HepG2 (cell line): Measurements from ENCODE around the gene SCYGR6. TPM values are rescaled to one million over a fixed set of nuclear protein-coding genes. Genes with fewer than 3 reads are reported as not detected.
A peak's percentile ranks its signal among the peaks of the same experiment; 100 is the strongest.

Experiments used
- AHR ChIP-seq: IDR thresholded peaks from 2 replicates; pipeline ENCODE4 v1.6.1; 2018; ENCODE audit warnings: missing genetic modification reagents, missing compliant biosample characterization
- BCL3 ChIP-seq: sonication (generic); formaldehyde crosslinking; IDR thresholded peaks from 2 replicates; pipeline ENCODE4 v1.5.1; 2020; ENCODE audit warnings: mild to moderate bottlenecking, missing genetic modification reagents, moderate library complexity
- ETV5 ChIP-seq: IDR thresholded peaks from 2 replicates; pipeline ENCODE4 v1.6.1; 2018; ENCODE audit warnings: missing biosample characterization, missing genetic modification reagents, inconsistent platforms, borderline replicate concordance
- FOXK1 ChIP-seq: sonication (generic); formaldehyde crosslinking; IDR thresholded peaks from 2 replicates; pipeline ENCODE4 v1.4.0; 2020; ENCODE audit warnings: low read depth, missing genetic modification reagents, borderline replicate concordance
- KLF9 ChIP-seq: IDR thresholded peaks from 2 replicates; pipeline ENCODE4 v1.6.1; 2016; ENCODE audit warnings: low read depth
- NRL ChIP-seq: sonication (generic); formaldehyde crosslinking; IDR thresholded peaks from 2 replicates; pipeline ENCODE4 v1.5.0; 2020; ENCODE audit warnings: missing genetic modification reagents, mild to moderate bottlenecking, moderate library complexity, borderline replicate concordance
- PATZ1 ChIP-seq: sonication (generic); formaldehyde crosslinking; IDR thresholded peaks from 2 replicates; pipeline ENCODE4 v1.4.0; 2020; ENCODE audit warnings: missing genetic modification reagents
- PPARG ChIP-seq: conservative IDR thresholded peaks from 2 replicates; pipeline ENCODE4 v1.6.1; 2016; ENCODE audit warnings: missing biosample characterization, missing genetic modification reagents
- REPIN1 ChIP-seq: sonication (generic); formaldehyde crosslinking; IDR thresholded peaks from 2 replicates; pipeline ENCODE4 v1.8.0; 2022; ENCODE audit warnings: missing genetic modification reagents, low read depth, mild to moderate bottlenecking, borderline replicate concordance
- RXRB ChIP-seq: IDR thresholded peaks from 2 replicates; pipeline ENCODE4 v1.6.1; 2016; ENCODE audit warnings: borderline replicate concordance, missing genetic modification reagents, missing compliant biosample characterization
- SALL1 ChIP-seq: sonication (generic); formaldehyde crosslinking; IDR thresholded peaks from 2 replicates; pipeline ENCODE4 v1.8.0; 2022; ENCODE audit warnings: mild to moderate bottlenecking, missing genetic modification reagents
- SNRNP70 ChIP-seq: fragments of 200-400 bp; formaldehyde crosslinking; IDR thresholded peaks from 2 replicates; pipeline ENCODE4 v1.6.1; 2017; ENCODE audit warnings: mild to moderate bottlenecking, low read depth, low read length, moderate library complexity
- TEF ChIP-seq: sonication (generic); formaldehyde crosslinking; IDR thresholded peaks from 2 replicates; pipeline ENCODE4 v1.5.0; 2020; ENCODE audit warnings: missing genetic modification reagents
- THAP11 ChIP-seq: IDR thresholded peaks from 2 replicates; pipeline ENCODE4 v1.6.1; 2016; ENCODE audit warnings: missing biosample characterization, missing genetic modification reagents
- WIZ ChIP-seq: sonication (generic); formaldehyde crosslinking; IDR thresholded peaks from 2 replicates; pipeline ENCODE4 v1.5.1; 2020; ENCODE audit warnings: mild to moderate bottlenecking, missing genetic modification reagents
- XRCC5 ChIP-seq: fragments of 200-400 bp; formaldehyde crosslinking; optimal IDR thresholded peaks from 2 replicates; pipeline ENCODE3; 2017; ENCODE audit warnings: mild to moderate bottlenecking, low read length
- ZKSCAN5 ChIP-seq: sonication (generic); formaldehyde crosslinking; IDR thresholded peaks from 2 replicates; pipeline ENCODE4 v1.5.1; 2020; ENCODE audit warnings: mild to moderate bottlenecking, missing genetic modification reagents
- ZNF558 ChIP-seq: sonication (generic); formaldehyde crosslinking; IDR thresholded peaks from 2 replicates; pipeline ENCODE4 v1.9.0; 2022; ENCODE audit warnings: mild to moderate bottlenecking, missing genetic modification reagents, borderline replicate concordance
- polyA plus RNA-seq, 8 experiments: library from polyadenylated mRNA; depleted of rRNA in 3 of 8; stranded (reverse) in 7 of 8; unstranded in 1 of 8; fragments of >200 nt; fragmentation: Illumina TruSeq in 4 of 8; extraction: Trizol in 4 of 8; gene quantifications; 2 replicates each; pipeline versions ENCODE4 v1.2.1 to v1.2.3, GENCODE V29; 2011 to 2016; ENCODE audit warnings: low read depth in 4 of 8, missing spikeins in 1 of 8, mixed read lengths in 1 of 8; ENCODE audit not compliant: insufficient read depth in 1 of 8
- total RNA-seq, 5 experiments: library from RNA; depleted of rRNA; stranded (reverse); fragments of >200 nt; fragmentation: Illumina TruSeq; extraction: Trizol; gene quantifications; 2 replicates each; pipeline ENCODE4 v1.2.3, GENCODE V29; 2016; ENCODE audit warnings: low read depth in 1 of 5
- TF ChIP-seq, protein P1 (sequence below): sonication (generic); formaldehyde crosslinking; IDR thresholded peaks from 2 replicates; pipeline ENCODE4 v1.5.0; 2020; ENCODE audit warnings: mild to moderate bottlenecking, missing genetic modification reagents
- TF ChIP-seq, protein P2 (sequence below): sonication (generic); formaldehyde crosslinking; IDR thresholded peaks from 2 replicates; pipeline ENCODE4 v1.5.0; 2020; ENCODE audit warnings: missing genetic modification reagents, mild to moderate bottlenecking, borderline replicate concordance

Gene SCYGR6
- total and polyA plus RNA-seq, 2 of the 13 experiments (the other 11 are each of a cell fraction or from before 2014, with no cell fraction given), result not detected

GRCh38 chr2:227717687-227718567, 6.6 kb downstream of the SCYGR6 start, which contains the start of gene SLC19A3 (continued):
- TF ChIP-seq WIZ (CRISPR knock-in tag), result no peak
- TF ChIP-seq RXRB (CRISPR knock-in tag), result no peak
- TF ChIP-seq SALL1 (CRISPR knock-in tag), result peak; percentile 74
- TF ChIP-seq AHR (CRISPR knock-in tag), result 0 out of 2 replicates have a peak, but pooled peaks have one; percentile 56
- TF ChIP-seq, protein P1, sequence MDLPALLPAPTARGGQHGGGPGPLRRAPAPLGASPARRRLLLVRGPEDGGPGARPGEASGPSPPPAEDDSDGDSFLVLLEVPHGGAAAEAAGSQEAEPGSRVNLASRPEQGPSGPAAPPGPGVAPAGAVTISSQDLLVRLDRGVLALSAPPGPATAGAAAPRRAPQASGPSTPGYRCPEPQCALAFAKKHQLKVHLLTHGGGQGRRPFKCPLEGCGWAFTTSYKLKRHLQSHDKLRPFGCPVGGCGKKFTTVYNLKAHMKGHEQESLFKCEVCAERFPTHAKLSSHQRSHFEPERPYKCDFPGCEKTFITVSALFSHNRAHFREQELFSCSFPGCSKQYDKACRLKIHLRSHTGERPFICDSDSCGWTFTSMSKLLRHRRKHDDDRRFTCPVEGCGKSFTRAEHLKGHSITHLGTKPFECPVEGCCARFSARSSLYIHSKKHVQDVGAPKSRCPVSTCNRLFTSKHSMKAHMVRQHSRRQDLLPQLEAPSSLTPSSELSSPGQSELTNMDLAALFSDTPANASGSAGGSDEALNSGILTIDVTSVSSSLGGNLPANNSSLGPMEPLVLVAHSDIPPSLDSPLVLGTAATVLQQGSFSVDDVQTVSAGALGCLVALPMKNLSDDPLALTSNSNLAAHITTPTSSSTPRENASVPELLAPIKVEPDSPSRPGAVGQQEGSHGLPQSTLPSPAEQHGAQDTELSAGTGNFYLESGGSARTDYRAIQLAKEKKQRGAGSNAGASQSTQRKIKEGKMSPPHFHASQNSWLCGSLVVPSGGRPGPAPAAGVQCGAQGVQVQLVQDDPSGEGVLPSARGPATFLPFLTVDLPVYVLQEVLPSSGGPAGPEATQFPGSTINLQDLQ (CRISPR knock-in tag), result no peak
- no peak for TF ChIP-seq ZKSCAN5 (CRISPR knock-in tag)
- peak; percentile 19; the same call in 1 of the 2 replicates for TF ChIP-seq ETV5 (CRISPR knock-in tag)
- peak; percentile 12; the same call in 1 of the 2 replicates for TF ChIP-seq THAP11 (CRISPR knock-in tag)
- TF ChIP-seq, protein P2, sequence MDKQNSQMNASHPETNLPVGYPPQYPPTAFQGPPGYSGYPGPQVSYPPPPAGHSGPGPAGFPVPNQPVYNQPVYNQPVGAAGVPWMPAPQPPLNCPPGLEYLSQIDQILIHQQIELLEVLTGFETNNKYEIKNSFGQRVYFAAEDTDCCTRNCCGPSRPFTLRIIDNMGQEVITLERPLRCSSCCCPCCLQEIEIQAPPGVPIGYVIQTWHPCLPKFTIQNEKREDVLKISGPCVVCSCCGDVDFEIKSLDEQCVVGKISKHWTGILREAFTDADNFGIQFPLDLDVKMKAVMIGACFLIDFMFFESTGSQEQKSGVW (CRISPR knock-in tag), result no peak
- peak; percentile 87 for TF ChIP-seq XRCC5
- TF ChIP-seq BCL3 (CRISPR knock-in tag), result no peak
- no peak for TF ChIP-seq SNRNP70
- peak; percentile 74; the same call in 1 of the 2 replicates for TF ChIP-seq NRL (CRISPR knock-in tag)
- TF ChIP-seq PPARG (CRISPR knock-in tag), result no peak
- TF ChIP-seq FOXK1, result no peak
- no peak for TF ChIP-seq REPIN1 (CRISPR knock-in tag)
- no peak for TF ChIP-seq TEF (CRISPR knock-in tag)
- TF ChIP-seq PATZ1, result 0 out of 2 replicates have a peak, but pooled peaks have one; percentile 11
- TF ChIP-seq KLF9, result no peak
- 0 out of 2 replicates have a peak, but pooled peaks have one; percentile 27 for TF ChIP-seq ZNF558 (CRISPR knock-in tag)
